ENCODE data around the gene KITLG.

The KITLG gene

GRCh38 chr12:88623777-88624548 is 43.7 kb upstream of the KITLG start:
- no peaks in the 10 kb centered on the region for H3K36me3 ChIP-seq
- no peak overlapping the region for H3K4me3 ChIP-seq (ENCODE audit: low read depth, low read length)
- TF ChIP-seq CTCF (IDR thresholded peaks at IDR 0.05; ENCODE audit: low read depth, low read length) = no peak
- H3K9me3 ChIP-seq = no peaks in the 10 kb centered on the region
- no peak for DNase-seq
- peaks cover 7% of the 10 kb centered on the region for H3K4me1 ChIP-seq
- H3K27me3 ChIP-seq = no peaks in the 10 kb centered on the region

- Histone ChIP-seq H3K9me3 (no peaks in the 10 kb centered on the region), H3K4me3 (ENCODE audit: low read depth, low read length) (no peak overlapping the region), H3K36me3 (no peaks in the 10 kb centered on the region), H3K27me3 (no peaks in the 10 kb centered on the region), H3K4me1 (no peaks in the 10 kb centered on the region)
- no peak for DNase-seq
- no peak for TF ChIP-seq CTCF (IDR thresholded peaks at IDR 0.05; ENCODE audit: low read depth, low read length)
These were observed 37.1 kb upstream of the KITLG start for GRCh38 chr12:88617352-88617751.

GRCh38 chr12:88615490-88615889 is 35.2 kb upstream of the KITLG start:
- TF ChIP-seq CTCF (IDR thresholded peaks at IDR 0.05; ENCODE audit: low read depth, low read length) = no peak
- Histone ChIP-seq H3K36me3 (no peaks in the 10 kb centered on the region), H3K4me1 (no peaks in the 10 kb centered on the region), H3K27me3 (no peaks in the 10 kb centered on the region), H3K4me3 (ENCODE audit: low read depth, low read length) (no peak overlapping the region), H3K9me3 (no peaks in the 10 kb centered on the region; the same call in 1 of the 2 replicates)
- no peak for DNase-seq

GRCh38 chr12:88604646-88605045 is 24.4 kb upstream of the KITLG start:
- no peak for TF ChIP-seq CTCF (IDR thresholded peaks at IDR 0.05; ENCODE audit: low read depth, low read length)
- no peaks in the 10 kb centered on the region; the same call in 1 of the 2 replicates for H3K9me3 ChIP-seq
- no peaks in the 10 kb centered on the region for H3K4me1 ChIP-seq
- no peak overlapping the region for H3K4me3 ChIP-seq (ENCODE audit: low read depth, low read length)
- H3K27me3 ChIP-seq = no peaks in the 10 kb centered on the region
- no peaks in the 10 kb centered on the region for H3K36me3 ChIP-seq
- DNase-seq = no peak

- TF ChIP-seq CTCF (IDR thresholded peaks at IDR 0.05; ENCODE audit: low read depth, low read length) = no peak
- H3K9me3 ChIP-seq = no peaks in the 10 kb centered on the region; the same call in 1 of the 2 replicates
- no peaks in the 10 kb centered on the region for H3K27me3 ChIP-seq
- H3K4me3 ChIP-seq (ENCODE audit: low read depth, low read length) = no peak overlapping the region
- no peak for DNase-seq
- peaks cover 4% of the 10 kb centered on the region; the same call in 1 of the 2 replicates for H3K4me1 ChIP-seq
- no peaks in the 10 kb centered on the region for H3K36me3 ChIP-seq
These were observed 20.0 kb upstream of the KITLG start for GRCh38 chr12:88600272-88600671.

- no peaks in the 10 kb centered on the region for H3K27me3 ChIP-seq
- TF ChIP-seq CTCF (IDR thresholded peaks at IDR 0.05; ENCODE audit: low read depth, low read length) = no peak
- H3K36me3 ChIP-seq = no peaks in the 10 kb centered on the region
- DNase-seq = no peak
- H3K9me3 ChIP-seq = no peaks in the 10 kb centered on the region
- H3K4me3 ChIP-seq (ENCODE audit: low read depth, low read length) = no peak overlapping the region
- H3K4me1 ChIP-seq = peaks cover 4% of the 10 kb centered on the region; the same call in 1 of the 2 replicates
These were observed 17.1 kb upstream of the KITLG start for GRCh38 chr12:88597365-88597764.

All from BE2C (cell line).